Heart left ventricle (tissue), 13 donors: ENCODE data around the gene IFRD2.
"Not testable (repeated sequence)": the region's sequence is repeated elsewhere in the genome, so short reads cannot be mapped to it uniquely, and the experiment has no call there.

Source experiments
- POLR2A ChIP-seq, 2 donors: fragments of 450-650 bp; IDR thresholded peaks; one replicate each; pipeline ENCODE4 v1.6.1; 2017; ENCODE audit warnings: antibody characterized with exemption in 2 of 2, mild to moderate bottlenecking in 2 of 2, moderate library complexity in 2 of 2
- TF ChIP-seq, protein P1 (sequence below), 12 donors: fragments of 200-600 bp; sonication (generic) in 4 of 12; IDR thresholded peaks; one replicate each; pipeline versions ENCODE4 v1.5.0 to v1.8.0; 2018 to 2022; ENCODE audit warnings: antibody characterized with exemption in 12 of 12, mild to moderate bottlenecking in 5 of 12
- donor health status: ischemic (EF 13 %, LVEDD 7.1; RV severe dilation, severe dysfunction).
- donor health status: DM: no; HTN: yes; CAD: no.
- donor health status: DM: no; HTN: no; CAD: no.
- donor health status: ischemic (EF 25% LVEDD 6.9; RV normal size, moderate dysfunction).
- donor health status: ischemic (EF 25% LVEDD 5.7; RV mildly dilated, moderate dysfunction).
- donor health status: ischemic (EF 35%, LVEDD 5.7; RV mildly dilated, moderate dysfunction).
- donor health status: nonischemic (EF 11% LVEDD 7.7; RV severe dilation, severe dysfunction).
- donor health status: DM: yes; HTN: yes; CAD: no.
- donor health status: PGD.
- donor health status: ischemic (EF 29% LVEDD 5.4; RV normal size, mild dysfunction).
- donor health status: nonischemic (EF 23%, LVEDD 6.1; RV moderate dilation, normal function).

DNA sequence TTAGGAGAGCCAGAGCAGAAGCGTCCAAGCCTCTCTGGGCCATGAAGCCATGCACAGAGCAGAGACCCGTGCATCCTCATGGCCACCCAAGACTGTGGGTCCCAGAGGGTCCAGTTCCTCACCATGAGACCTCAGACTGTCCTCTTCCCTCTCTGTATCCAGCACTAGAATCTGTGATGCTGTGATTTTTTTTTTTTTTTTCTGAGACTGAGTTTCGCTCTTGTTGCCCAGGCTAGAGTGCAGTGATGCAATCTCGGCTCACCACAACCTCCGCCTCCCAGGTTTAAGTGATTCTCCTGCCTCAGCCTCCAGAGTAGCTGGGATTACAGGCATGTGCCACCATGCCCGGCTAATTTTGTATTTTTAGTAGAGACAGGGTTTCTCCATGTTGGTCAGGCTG, 47.4 kb downstream of the IFRD2 start:
- TF ChIP-seq, protein P1, sequence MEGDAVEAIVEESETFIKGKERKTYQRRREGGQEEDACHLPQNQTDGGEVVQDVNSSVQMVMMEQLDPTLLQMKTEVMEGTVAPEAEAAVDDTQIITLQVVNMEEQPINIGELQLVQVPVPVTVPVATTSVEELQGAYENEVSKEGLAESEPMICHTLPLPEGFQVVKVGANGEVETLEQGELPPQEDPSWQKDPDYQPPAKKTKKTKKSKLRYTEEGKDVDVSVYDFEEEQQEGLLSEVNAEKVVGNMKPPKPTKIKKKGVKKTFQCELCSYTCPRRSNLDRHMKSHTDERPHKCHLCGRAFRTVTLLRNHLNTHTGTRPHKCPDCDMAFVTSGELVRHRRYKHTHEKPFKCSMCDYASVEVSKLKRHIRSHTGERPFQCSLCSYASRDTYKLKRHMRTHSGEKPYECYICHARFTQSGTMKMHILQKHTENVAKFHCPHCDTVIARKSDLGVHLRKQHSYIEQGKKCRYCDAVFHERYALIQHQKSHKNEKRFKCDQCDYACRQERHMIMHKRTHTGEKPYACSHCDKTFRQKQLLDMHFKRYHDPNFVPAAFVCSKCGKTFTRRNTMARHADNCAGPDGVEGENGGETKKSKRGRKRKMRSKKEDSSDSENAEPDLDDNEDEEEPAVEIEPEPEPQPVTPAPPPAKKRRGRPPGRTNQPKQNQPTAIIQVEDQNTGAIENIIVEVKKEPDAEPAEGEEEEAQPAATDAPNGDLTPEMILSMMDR (IDR thresholded peaks at IDR 0.05), result not testable (repeated sequence)
- not testable (repeated sequence) for TF ChIP-seq POLR2A (IDR thresholded peaks at IDR 0.05)
